ENCODE data around the gene RAB13. TPM values are rescaled to one million over a fixed set of nuclear protein-coding genes. Genes with fewer than 3 reads are reported as not detected.

RAB13 gene
- polyA plus RNA-seq, 1 of the 3 experiments (the other 2 are of a cell fraction) = 156 TPM

- 78% methylated on average over 4 of the region's 4 CpGs for whole genome bisulfite sequencing (ENCODE audit: low lambda C conversion rate)
- Histone ChIP-seq H2AFZ (ENCODE audit: low read depth) (no peak overlapping the region), H3K79me2 (ENCODE audit: insufficient read depth) (no peaks in the 10 kb centered on the region), H3F3A (replicated peaks; ENCODE audit: insufficient read depth) (no peaks in the 10 kb centered on the region), H3K4me3 (ENCODE audit: low read depth in 2 of 2, low read length in 1 of 2) (no peak overlapping the region), H3K27ac (ENCODE audit: low read depth in 2 of 2, low read length in 1 of 2) (no peak overlapping the region), H3K36me3 (replicated peaks in 1 of 2; ENCODE audit: control insufficient read depth in 1 of 2, insufficient read depth in 2 of 2, low read length in 1 of 2) (no peaks in the 10 kb centered on the region), H3K9ac (no peak overlapping the region), H3K9me2 (no peaks in the 10 kb centered on the region), H3K27me3 (ENCODE audit: insufficient read depth) (no peaks in the 10 kb centered on the region), H3K9me3 (no peaks in the 10 kb centered on the region), H3K4me1 (ENCODE audit: control insufficient read depth in 1 of 2, insufficient read depth in 2 of 2, low read depth in 1 of 2, low read length in 1 of 2) (no peaks in the 10 kb centered on the region), H3K4me2 (no peak overlapping the region), H4K20me1 (ENCODE audit: insufficient read depth) (no peaks in the 10 kb centered on the region)
- TF ChIP-seq POLR2AphosphoS5 (IDR thresholded peaks at IDR 0.05; ENCODE audit: low read depth, low read length) (no peak), NRF1 (IDR thresholded peaks at IDR 0.05; ENCODE audit: low read depth, low read length) (no peak), TCF12 (IDR thresholded peaks at IDR 0.05) (no peak), RAD21 (IDR thresholded peaks at IDR 0.05; ENCODE audit: low read length) (no peak), MAX (IDR thresholded peaks at IDR 0.05; ENCODE audit: low read depth) (no peak), NFIC (IDR thresholded peaks at IDR 0.05; ENCODE audit: borderline replicate concordance) (no peak), YY1 (IDR thresholded peaks at IDR 0.05; ENCODE audit: low read depth) (no peak), RCOR1 (IDR thresholded peaks at IDR 0.05; ENCODE audit: low read length) (no peak), EZH2phosphoT487 (IDR thresholded peaks at IDR 0.05; ENCODE audit: borderline replicate concordance, low read depth) (no peak), SIN3A (IDR thresholded peaks at IDR 0.05; ENCODE audit: borderline replicate concordance, low read depth, low read length) (no peak), SMC3 (IDR thresholded peaks at IDR 0.05; ENCODE audit: low read depth, low read length) (no peak), TAF1 (IDR thresholded peaks at IDR 0.05; ENCODE audit: borderline replicate concordance, low read depth, low read length) (no peak), JUND (IDR thresholded peaks at IDR 0.05) (no peak)
- TF ChIP-seq, protein P1, sequence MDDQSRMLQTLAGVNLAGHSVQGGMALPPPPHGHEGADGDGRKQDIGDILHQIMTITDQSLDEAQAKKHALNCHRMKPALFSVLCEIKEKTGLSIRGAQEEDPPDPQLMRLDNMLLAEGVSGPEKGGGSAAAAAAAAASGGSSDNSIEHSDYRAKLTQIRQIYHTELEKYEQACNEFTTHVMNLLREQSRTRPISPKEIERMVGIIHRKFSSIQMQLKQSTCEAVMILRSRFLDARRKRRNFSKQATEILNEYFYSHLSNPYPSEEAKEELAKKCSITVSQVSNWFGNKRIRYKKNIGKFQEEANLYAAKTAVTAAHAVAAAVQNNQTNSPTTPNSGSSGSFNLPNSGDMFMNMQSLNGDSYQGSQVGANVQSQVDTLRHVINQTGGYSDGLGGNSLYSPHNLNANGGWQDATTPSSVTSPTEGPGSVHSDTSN (IDR thresholded peaks at IDR 0.05) = no peak
- TF ChIP-seq, protein P2, sequence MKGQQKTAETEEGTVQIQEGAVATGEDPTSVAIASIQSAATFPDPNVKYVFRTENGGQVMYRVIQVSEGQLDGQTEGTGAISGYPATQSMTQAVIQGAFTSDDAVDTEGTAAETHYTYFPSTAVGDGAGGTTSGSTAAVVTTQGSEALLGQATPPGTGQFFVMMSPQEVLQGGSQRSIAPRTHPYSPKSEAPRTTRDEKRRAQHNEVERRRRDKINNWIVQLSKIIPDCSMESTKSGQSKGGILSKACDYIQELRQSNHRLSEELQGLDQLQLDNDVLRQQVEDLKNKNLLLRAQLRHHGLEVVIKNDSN (IDR thresholded peaks at IDR 0.05; ENCODE audit: borderline replicate concordance, low read depth) = no peak
- ChIA-PET CTCF (no interaction called here), POLR2A (no interaction called here)
- no peak for DNase-seq
These were observed 33.1 kb upstream of the RAB13 start for GRCh38 chr1:154019269-154019668.

DNA sequence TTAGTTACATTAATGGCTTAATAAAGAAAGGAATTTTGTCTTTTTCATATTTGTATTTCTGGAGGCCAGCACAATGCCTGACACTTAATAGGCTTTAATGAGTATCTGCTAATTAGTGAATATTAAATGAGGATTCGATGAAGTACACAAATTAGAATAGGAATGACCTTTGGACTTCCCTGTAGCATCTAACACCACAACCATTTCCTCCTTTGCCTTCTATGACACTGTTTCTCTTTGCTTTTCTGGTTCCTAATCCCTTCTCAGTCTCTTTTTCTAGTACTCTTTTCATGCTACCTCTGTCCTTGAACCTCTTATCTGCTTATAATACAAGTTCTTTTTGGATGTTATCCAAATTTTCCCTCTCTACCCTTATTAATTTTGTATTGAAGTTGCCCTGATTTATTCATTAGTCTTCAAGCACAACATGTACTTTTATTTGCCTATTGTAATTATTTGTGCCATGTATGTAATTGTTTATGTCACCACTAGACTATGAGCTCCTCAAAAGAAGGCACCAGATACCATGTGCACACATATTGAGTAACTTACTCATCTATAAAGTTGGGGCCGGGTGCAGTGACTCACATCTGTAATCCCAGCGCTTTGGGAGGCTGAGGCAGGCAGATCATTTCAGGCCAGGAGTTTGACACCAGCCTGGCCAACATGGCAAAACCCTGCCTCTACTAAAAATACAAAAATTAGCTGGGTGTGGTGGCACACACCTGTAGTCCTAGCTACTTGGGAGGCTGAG is 28.2 kb upstream of the RAB13 start:
- no peaks in the 10 kb centered on the region for H3K9me2 ChIP-seq
- ChIA-PET POLR2A (no interaction called here), CTCF (no interaction called here)
- no peaks in the 10 kb centered on the region for H3K4me1 ChIP-seq (ENCODE audit: control insufficient read depth in 1 of 2, insufficient read depth in 2 of 2, low read depth in 1 of 2, low read length in 1 of 2)
- no peaks in the 10 kb centered on the region for H3K36me3 ChIP-seq (replicated peaks in 1 of 2; ENCODE audit: control insufficient read depth in 1 of 2, insufficient read depth in 2 of 2, low read length in 1 of 2)
- no peaks in the 10 kb centered on the region for H4K20me1 ChIP-seq (ENCODE audit: insufficient read depth)
- no peak for DNase-seq
- no peak overlapping the region for H3K9ac ChIP-seq
- no peaks in the 10 kb centered on the region for H3K9me3 ChIP-seq
- no peak overlapping the region for H3K27ac ChIP-seq (ENCODE audit: low read depth in 2 of 2, low read length in 1 of 2)
- 18% methylated on average over 3 of the region's 3 CpGs for WGBS (ENCODE audit: low lambda C conversion rate)
- H2AFZ ChIP-seq (ENCODE audit: low read depth) = no peak overlapping the region
- no peaks in the 10 kb centered on the region for H3K27me3 ChIP-seq (ENCODE audit: insufficient read depth)
- H3F3A ChIP-seq (replicated peaks; ENCODE audit: insufficient read depth) = no peaks in the 10 kb centered on the region
- H3K79me2 ChIP-seq (ENCODE audit: insufficient read depth) = no peaks in the 10 kb centered on the region
- H3K4me3 ChIP-seq (ENCODE audit: low read depth in 2 of 2, low read length in 1 of 2) = no peak overlapping the region
- H3K4me2 ChIP-seq = no peak overlapping the region
- TF ChIP-seq SIN3A (IDR thresholded peaks at IDR 0.05; ENCODE audit: borderline replicate concordance, low read depth, low read length) (no peak), RFX5 (IDR thresholded peaks at IDR 0.05; ENCODE audit: low read length) (no peak), SMC3 (IDR thresholded peaks at IDR 0.05; ENCODE audit: low read depth, low read length) (no peak), NFIC (IDR thresholded peaks at IDR 0.05; ENCODE audit: borderline replicate concordance) (no peak), EZH2phosphoT487 (IDR thresholded peaks at IDR 0.05; ENCODE audit: borderline replicate concordance, low read depth) (no peak), FOSL2 (IDR thresholded peaks at IDR 0.05; ENCODE audit: borderline replicate concordance, low read depth) (no peak)
- TF ChIP-seq, protein P3, sequence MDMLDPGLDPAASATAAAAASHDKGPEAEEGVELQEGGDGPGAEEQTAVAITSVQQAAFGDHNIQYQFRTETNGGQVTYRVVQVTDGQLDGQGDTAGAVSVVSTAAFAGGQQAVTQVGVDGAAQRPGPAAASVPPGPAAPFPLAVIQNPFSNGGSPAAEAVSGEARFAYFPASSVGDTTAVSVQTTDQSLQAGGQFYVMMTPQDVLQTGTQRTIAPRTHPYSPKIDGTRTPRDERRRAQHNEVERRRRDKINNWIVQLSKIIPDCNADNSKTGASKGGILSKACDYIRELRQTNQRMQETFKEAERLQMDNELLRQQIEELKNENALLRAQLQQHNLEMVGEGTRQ (IDR thresholded peaks at IDR 0.05; ENCODE audit: borderline replicate concordance, low read depth, low read length) = no peak
- TF ChIP-seq, protein P4, sequence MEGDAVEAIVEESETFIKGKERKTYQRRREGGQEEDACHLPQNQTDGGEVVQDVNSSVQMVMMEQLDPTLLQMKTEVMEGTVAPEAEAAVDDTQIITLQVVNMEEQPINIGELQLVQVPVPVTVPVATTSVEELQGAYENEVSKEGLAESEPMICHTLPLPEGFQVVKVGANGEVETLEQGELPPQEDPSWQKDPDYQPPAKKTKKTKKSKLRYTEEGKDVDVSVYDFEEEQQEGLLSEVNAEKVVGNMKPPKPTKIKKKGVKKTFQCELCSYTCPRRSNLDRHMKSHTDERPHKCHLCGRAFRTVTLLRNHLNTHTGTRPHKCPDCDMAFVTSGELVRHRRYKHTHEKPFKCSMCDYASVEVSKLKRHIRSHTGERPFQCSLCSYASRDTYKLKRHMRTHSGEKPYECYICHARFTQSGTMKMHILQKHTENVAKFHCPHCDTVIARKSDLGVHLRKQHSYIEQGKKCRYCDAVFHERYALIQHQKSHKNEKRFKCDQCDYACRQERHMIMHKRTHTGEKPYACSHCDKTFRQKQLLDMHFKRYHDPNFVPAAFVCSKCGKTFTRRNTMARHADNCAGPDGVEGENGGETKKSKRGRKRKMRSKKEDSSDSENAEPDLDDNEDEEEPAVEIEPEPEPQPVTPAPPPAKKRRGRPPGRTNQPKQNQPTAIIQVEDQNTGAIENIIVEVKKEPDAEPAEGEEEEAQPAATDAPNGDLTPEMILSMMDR (IDR thresholded peaks at IDR 0.05) = no peak
